Activated T-cell treated with anti-CD3 and anti-CD28 coated beads, Interleukin-2, amount 50 U/mL, for 72 hours (primary cell): ENCODE measurements around the gene STARD5. TPM values are rescaled to one million over a fixed set of nuclear protein-coding genes. Genes with fewer than 3 reads are reported as not detected.

Experiments used
- ATAC-seq, 2 donors: fragments of 150-1000 bp; cut with Tn5 transposase; replicated peaks in 1 of 2; 2 replicates each; pipeline ENCODE4 v1.10.0; 2021; ENCODE audit warnings: moderate library complexity in 2 of 2, mild to moderate bottlenecking in 1 of 2
- DNase-seq, 2 donors: peaks; one replicate each; pipeline ENCODE4 v3.0.0; 2021 to 2022; ENCODE audit warnings: mixed read lengths in 1 of 2
- H3K27ac Mint-ChIP-seq: one replicate; pipeline ENCODE4 v1.8.0; 2022; ENCODE audit warnings: mild to moderate bottlenecking, moderate library complexity, mixed read lengths
- H3K27me3 Mint-ChIP-seq: one replicate; pipeline ENCODE4 v1.8.0; 2022; ENCODE audit warnings: low read depth, mixed read lengths
- H3K36me3 Mint-ChIP-seq, 2 donors: one replicate each; pipeline ENCODE4 v1.8.0; 2022; ENCODE audit warnings: mixed read lengths in 2 of 2, mild to moderate bottlenecking in 1 of 2; ENCODE audit not compliant: insufficient read depth in 2 of 2
- H3K4me1 Mint-ChIP-seq: one replicate; pipeline ENCODE4 v1.8.0; 2022; ENCODE audit warnings: low read depth, mixed read lengths
- H3K4me3 Mint-ChIP-seq, 2 donors: one replicate each; pipeline ENCODE4 v1.8.0; 2022; ENCODE audit warnings: mild to moderate bottlenecking in 2 of 2, mixed read lengths in 2 of 2, moderate library complexity in 2 of 2
- H3K9me3 Mint-ChIP-seq, 2 donors: one replicate each; pipeline ENCODE4 v1.8.0; 2022; ENCODE audit warnings: mixed read lengths in 2 of 2
- total RNA-seq, 2 donors: library from RNA; stranded (reverse); gene quantifications; one replicate each; pipeline ENCODE4 v1.2.3, GENCODE V29; 2022

The STARD5 gene
- total RNA-seq, 2 donors from 2014 or later = 9.0 to 10.3 TPM

DNA sequence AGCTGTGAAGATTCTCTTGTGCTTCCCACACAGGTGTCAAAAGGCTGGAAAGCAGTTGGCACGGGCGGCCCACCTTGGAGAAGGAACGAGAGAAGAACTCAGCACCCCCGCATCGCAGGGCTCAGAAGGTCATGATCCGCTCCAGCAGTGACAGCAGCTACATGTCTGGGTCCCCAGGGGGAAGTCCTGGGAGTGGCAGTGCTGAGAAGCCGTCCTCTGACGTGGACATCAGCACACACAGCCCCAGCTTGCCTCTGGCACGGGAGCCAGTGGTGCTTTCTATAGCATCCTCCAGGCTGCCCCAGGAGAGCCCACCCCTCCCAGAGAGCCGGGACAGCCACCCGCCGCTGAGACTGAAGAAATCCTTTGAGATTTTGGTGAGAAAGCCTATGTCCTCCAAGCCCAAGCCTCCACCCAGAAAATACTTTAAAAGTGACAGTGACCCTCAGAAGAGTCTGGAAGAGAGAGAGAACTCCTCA lies 31.4 kb downstream of the STARD5 start:
- DNase-seq (peak; percentile 65 to 68), ATAC-seq (peak; percentile 36 to 51)
- peaks cover 98% of the 10 kb centered on the region for H3K4me1 Mint-ChIP-seq
- H3K4me3 Mint-ChIP-seq = peak overlapping the region; percentile 96 to 98
- H3K36me3 Mint-ChIP-seq = peaks cover 1 to 4% of the 10 kb centered on the region in 2 donors
- no peaks in the 10 kb centered on the region for H3K27me3 Mint-ChIP-seq
- H3K9me3 Mint-ChIP-seq = peaks cover 0 to 4% of the 10 kb centered on the region in 2 donors
- H3K27ac Mint-ChIP-seq = peak overlapping the region; percentile 72

DNA sequence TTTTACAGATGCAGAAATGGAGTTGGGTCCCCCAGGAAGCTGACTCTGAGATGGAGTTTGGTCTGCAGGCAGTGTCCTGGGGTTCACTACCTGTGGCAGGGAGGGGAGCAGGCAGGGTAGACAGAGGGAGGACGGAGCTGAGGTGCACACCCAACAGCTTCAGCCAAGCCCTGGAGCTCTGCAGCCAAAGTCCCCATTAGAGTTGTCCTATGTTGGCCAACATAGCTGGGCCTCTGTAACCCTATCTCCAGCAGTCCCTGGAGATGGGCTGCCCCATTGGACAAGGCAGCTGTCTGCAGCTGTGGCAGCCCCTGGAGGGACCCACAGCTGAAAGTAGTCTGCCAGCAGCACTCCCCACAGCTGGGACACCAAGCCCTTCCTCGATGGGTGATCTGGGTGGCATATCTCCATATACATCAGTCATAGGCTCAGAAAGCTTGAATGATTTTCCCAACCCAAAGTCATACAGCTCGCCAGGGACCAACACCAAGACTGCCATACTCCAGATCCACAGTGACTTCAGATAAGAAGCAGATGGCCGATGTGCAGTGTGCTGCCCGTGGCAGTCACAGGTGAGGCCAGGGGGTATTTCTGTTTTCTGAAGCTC lies 31.9 kb downstream of the STARD5 start:
- peak overlapping the region; percentile 96 to 98 for H3K4me3 Mint-ChIP-seq
- ATAC-seq = no peak
- peaks cover 2 to 3% of the 10 kb centered on the region in 2 donors for H3K36me3 Mint-ChIP-seq
- H3K27ac Mint-ChIP-seq = peak overlapping the region; percentile 72
- no peaks in the 10 kb centered on the region for H3K27me3 Mint-ChIP-seq
- peaks cover 98% of the 10 kb centered on the region for H3K4me1 Mint-ChIP-seq
- peaks cover under 1 to 4% of the 10 kb centered on the region in 2 donors for H3K9me3 Mint-ChIP-seq
- DNase-seq = no peak

DNA sequence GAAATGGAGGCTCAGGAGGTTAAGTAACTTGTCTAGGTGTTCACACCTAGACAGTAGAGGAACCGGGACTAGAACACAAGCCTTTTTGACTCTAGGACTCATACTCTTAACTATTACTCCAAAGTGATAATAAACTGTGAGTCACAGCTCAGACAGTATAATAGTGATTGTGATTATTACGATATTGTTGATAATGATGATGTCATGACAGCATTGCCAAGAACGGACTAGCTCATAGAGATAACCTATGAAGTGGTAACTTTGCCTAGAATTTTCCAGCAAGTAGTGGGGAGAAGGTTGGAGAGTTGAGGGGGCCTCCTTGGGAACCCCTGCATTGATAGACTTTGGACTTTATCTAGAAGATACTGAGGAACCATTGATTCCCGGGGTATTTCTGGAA lies 34.0 kb downstream of the STARD5 start:
- DNase-seq (no peak), ATAC-seq (no peak)
- Mint-ChIP-seq H3K4me3 (peak overlapping the region in 1 of 2 donors; percentile 39), H3K27ac (no peak overlapping the region), H3K27me3 (no peaks in the 10 kb centered on the region), H3K4me1 (peaks cover 98% of the 10 kb centered on the region), H3K9me3 (peaks cover 3 to 4% of the 10 kb centered on the region in 2 donors), H3K36me3 (peaks cover 3 to 6% of the 10 kb centered on the region in 2 donors)

DNA sequence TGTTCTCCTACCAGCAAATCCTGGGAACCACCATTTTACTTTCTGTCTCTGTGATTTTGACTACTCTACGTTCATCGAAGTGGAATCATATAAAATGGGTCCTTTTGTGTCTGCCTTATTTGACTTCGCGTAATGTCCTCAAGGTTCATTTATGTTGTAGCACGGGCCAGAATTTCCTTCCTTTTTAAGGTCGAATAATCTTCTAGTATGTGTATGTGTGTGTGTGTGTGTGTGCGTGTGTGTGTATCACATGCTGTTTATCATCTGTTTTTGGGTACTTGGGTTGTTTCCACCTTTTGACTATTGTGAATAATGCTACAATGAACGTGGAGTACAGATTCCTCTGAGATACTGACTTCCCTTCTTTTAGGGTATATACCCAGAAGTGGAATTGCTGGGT lies 35.3 kb downstream of the STARD5 start:
- H3K4me3 Mint-ChIP-seq = peak overlapping the region in 1 of 2 donors; percentile 8
- peaks cover 87% of the 10 kb centered on the region for H3K4me1 Mint-ChIP-seq
- no peak overlapping the region for H3K27ac Mint-ChIP-seq

DNA sequence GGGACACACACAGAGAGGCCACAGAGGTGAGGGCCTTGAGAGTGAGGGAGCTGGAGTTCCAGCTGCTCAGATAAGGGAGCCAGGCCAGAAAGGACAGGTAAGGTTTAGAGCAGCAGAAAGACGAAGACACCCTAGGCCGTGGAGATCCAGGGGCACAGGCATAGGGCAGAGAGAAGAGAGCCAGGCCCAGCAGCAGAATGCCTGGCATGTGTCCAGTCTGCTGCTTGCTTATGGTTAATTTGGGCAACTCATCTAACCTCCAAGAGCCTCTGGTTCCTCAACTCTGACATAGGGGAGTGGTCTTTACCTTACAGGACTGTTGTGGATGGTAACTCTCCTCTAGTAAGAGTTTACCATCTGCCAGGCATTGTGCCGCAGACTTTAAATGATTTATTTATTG lies 35.9 kb downstream of the STARD5 start:
- DNase-seq (no peak), ATAC-seq (no peak)
- Mint-ChIP-seq H3K4me1 (peaks cover 82% of the 10 kb centered on the region), H3K4me3 (no peak overlapping the region), H3K36me3 (peaks cover 3 to 6% of the 10 kb centered on the region in 2 donors), H3K9me3 (peaks cover 3 to 4% of the 10 kb centered on the region in 2 donors), H3K27me3 (no peaks in the 10 kb centered on the region), H3K27ac (no peak overlapping the region)

More for the DNA sequence above, 35.3 kb downstream of the STARD5 start:
- ATAC-seq (no peak), DNase-seq (no peak)
- Mint-ChIP-seq H3K9me3 (peaks cover 3 to 4% of the 10 kb centered on the region in 2 donors), H3K27me3 (no peaks in the 10 kb centered on the region), H3K36me3 (peaks cover 3 to 6% of the 10 kb centered on the region in 2 donors)

DNA sequence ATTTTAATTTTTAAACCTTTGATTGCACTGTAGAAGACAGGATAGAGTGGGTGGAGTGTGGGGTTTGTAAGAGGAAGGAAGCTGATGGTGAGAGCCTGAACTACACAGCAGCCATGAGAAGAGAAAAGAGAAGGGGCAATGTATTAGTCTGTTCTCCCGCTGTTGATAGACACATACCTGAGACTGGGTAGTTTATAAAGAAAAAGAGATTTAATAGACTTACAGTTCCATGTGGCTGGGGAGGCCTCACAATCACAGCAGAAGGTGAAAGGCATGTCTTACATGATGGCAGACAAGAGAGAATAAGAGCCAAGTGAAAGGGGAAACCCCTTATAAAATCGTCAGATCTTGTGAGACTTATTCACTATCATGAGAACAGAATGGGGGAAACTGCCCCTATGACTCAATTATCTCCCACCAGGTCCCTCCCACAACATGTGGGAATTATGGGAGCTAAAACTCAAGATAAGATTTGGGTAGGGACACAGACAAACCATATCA lies 37.3 kb downstream of the STARD5 start:
- Mint-ChIP-seq H3K36me3 (peaks cover 3 to 6% of the 10 kb centered on the region in 2 donors), H3K27me3 (no peaks in the 10 kb centered on the region), H3K9me3 (peaks cover 3 to 4% of the 10 kb centered on the region in 2 donors), H3K4me1 (peaks cover 73% of the 10 kb centered on the region), H3K27ac (peak overlapping the region; percentile 93), H3K4me3 (peak overlapping the region; percentile 76 to 82)
- ATAC-seq = peak; percentile 85 to 89
- DNase-seq = no peak

DNA sequence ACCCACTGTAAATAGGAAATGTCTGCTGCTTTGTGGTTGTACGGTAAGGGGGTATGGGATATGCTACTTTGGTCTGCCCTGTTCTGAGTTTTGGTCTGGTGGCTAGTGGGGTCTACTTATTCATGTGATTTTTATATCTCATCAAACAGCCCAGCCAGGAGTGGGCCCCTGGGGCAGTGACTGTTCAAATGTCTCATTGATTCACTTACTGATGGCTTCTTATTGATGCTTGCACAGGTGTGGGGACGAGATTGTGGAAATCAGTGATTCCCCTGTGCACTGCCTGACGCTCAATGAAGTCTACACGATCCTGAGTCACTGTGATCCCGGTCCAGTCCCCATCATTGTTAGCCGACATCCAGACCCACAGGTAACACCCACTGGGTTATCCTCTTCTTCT lies 38.5 kb downstream of the STARD5 start:
- Mint-ChIP-seq H3K4me1 (peaks cover 75% of the 10 kb centered on the region), H3K4me3 (peak overlapping the region; percentile 76 to 82), H3K36me3 (peaks cover 3 to 6% of the 10 kb centered on the region in 2 donors), H3K27me3 (no peaks in the 10 kb centered on the region), H3K9me3 (peaks cover 3 to 4% of the 10 kb centered on the region in 2 donors), H3K27ac (peak overlapping the region; percentile 93)
- DNase-seq (no peak), ATAC-seq (no peak)

DNA sequence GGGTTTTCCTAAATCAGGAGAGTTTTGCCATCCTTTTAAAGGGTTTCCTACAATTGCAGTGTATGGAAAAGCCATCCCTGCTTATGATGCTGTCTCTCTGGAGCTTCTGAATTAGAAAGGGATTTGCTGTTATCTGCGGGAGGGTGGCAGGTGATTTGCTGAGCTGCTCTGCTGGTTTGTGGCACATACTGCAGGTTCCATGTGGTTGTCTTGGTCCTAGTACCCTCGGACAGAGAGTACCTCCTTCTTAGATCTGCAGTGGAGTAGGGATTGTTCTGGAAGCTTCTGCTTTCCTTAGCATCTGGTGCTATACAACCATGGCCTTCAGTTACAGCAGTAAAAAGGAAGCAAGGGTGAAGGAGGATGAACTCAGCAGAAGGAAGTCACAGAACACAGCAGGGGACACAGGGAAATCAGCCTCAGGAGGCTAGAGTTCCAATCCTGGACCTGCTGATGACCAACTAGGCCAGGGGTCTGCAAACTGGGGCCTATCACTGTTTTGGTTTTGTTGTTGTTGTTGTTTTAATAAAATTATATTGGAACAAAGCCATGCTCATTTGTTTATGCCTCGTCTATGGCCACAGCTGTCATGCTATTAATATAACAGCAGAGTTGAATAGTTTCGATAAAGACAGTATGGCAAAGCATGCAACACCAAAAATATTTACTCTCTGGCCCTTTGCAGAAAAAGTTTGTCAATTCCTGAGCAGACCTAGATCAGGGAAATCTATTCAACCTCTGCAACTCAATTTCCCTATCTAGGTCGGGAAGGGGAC lies 39.5 kb downstream of the STARD5 start:
- Mint-ChIP-seq H3K27ac (no peak overlapping the region), H3K4me1 (peaks cover 75% of the 10 kb centered on the region), H3K36me3 (peaks cover 3 to 6% of the 10 kb centered on the region in 2 donors), H3K4me3 (peak overlapping the region in 1 of 2 donors; percentile 22), H3K9me3 (peaks cover 3 to 4% of the 10 kb centered on the region in 2 donors), H3K27me3 (no peaks in the 10 kb centered on the region)
- ATAC-seq (no peak), DNase-seq (no peak)

DNA sequence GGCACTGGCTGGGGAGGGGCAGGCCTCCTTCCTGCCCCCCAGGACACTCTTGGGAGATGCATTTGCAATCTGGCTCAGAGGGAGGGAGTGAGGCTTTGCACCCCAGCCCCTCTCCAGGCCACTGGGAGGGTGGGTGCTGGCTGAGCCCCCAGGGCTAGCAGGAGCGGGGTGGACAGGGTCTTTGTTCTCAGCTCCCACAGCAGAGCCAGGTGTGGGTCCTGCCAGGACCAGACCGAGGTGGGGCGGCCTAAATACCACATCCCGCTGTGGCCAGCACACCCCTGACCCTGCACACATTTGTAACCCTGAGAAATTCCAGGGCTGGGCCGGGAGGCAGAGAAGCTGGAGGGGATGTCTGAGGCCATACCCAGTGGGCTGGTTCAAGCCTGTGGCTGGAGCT lies 41.0 kb downstream of the STARD5 start:
- H3K4me3 Mint-ChIP-seq = no peak overlapping the region
- no peak for DNase-seq
- peaks cover 8 to 10% of the 10 kb centered on the region in 2 donors for H3K36me3 Mint-ChIP-seq
- peaks cover 5% of the 10 kb centered on the region in 2 donors for H3K9me3 Mint-ChIP-seq
- H3K4me1 Mint-ChIP-seq = peaks cover 61% of the 10 kb centered on the region
- H3K27me3 Mint-ChIP-seq = no peaks in the 10 kb centered on the region
- no peak overlapping the region for H3K27ac Mint-ChIP-seq
- ATAC-seq = no peak

DNA sequence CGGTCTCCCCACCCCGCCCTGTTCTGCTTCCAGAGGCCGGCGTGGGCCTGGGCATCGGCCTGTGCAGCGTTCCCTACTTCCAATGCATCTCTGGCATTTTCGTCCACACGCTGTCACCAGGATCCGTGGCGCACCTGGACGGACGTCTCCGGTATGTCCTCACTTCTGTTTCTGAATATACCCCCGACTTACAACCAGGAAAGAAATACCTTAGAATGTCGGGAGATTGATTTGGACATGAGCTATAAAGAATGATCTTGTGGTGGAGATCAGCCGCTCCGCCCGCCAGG lies 41.4 kb downstream of the STARD5 start:
- peaks cover 5% of the 10 kb centered on the region in 2 donors for H3K9me3 Mint-ChIP-seq
- no peaks in the 10 kb centered on the region for H3K27me3 Mint-ChIP-seq
- no peak overlapping the region for H3K27ac Mint-ChIP-seq
- no peak for DNase-seq
- no peak overlapping the region for H3K4me3 Mint-ChIP-seq
- peaks cover 58% of the 10 kb centered on the region for H3K4me1 Mint-ChIP-seq
- ATAC-seq = no peak
- peaks cover 9 to 11% of the 10 kb centered on the region in 2 donors for H3K36me3 Mint-ChIP-seq

DNA sequence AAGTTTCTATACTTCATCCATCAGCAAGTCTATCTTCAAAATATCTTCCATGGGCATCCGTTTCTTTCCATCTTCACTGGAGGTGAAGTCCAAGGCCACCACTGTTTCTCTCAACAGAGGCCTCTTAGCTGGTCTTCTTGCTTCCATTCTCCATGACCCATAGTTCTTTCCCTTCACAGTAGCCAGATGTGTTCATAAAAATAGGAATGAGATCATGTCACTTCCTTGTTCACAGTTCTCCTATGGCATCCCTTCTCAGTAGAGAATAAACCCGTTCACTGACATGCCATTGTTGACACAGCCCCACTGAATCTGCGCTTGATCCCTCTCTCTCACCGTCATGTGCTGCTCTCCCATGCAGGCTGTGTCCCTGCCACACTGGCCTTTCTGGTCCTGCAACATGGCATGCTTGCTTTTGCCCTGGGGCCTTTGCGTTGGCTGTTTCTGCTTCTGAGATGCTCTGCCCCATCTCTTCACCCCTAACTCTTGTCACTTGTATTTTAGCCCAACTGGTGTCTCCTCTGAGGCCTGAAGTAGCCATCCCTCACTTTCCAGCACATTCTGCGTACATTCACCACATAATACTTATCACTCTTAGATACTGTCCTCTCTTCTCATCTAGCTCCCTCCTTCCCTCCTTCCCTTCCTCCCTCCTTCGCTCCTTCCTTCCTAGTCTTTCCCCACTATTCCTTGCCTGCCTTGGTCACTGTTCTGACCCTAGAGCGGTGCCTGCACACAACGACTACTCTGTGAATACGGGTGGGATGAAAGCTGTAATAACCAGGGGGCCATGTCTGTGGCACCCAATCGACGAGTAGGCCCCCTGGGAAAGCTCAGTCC lies 42.0 kb downstream of the STARD5 start:
- H3K4me1 Mint-ChIP-seq = peaks cover 52% of the 10 kb centered on the region
- no peaks in the 10 kb centered on the region for H3K27me3 Mint-ChIP-seq
- DNase-seq (no peak), ATAC-seq (no peak)
- peaks cover 5 to 6% of the 10 kb centered on the region in 2 donors for H3K9me3 Mint-ChIP-seq
- peaks cover 11 to 15% of the 10 kb centered on the region in 2 donors for H3K36me3 Mint-ChIP-seq
- no peak overlapping the region for H3K27ac Mint-ChIP-seq
- peak overlapping the region in 1 of 2 donors; percentile 47 for H3K4me3 Mint-ChIP-seq

DNA sequence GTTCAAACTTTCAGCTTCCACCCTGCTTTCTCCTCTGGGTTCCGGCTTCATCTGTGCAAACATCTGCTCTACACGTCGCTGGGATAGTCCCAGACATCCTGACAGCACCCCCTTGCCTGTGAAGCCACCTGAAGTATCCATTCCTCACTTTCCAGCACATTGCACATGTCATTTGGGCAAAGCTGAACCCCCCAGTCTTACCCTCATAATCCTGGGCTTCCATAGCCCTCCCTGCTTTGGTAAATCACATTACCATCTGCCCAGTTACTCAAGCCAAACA lies 42.5 kb downstream of the STARD5 start:
- H3K36me3 Mint-ChIP-seq = peaks cover 11 to 18% of the 10 kb centered on the region in 2 donors
- peaks cover 48% of the 10 kb centered on the region for H3K4me1 Mint-ChIP-seq
- no peaks in the 10 kb centered on the region for H3K27me3 Mint-ChIP-seq
- peaks cover 6 to 7% of the 10 kb centered on the region in 2 donors for H3K9me3 Mint-ChIP-seq
- H3K27ac Mint-ChIP-seq = no peak overlapping the region
- DNase-seq = no peak
- peak overlapping the region in 1 of 2 donors; percentile 47 for H3K4me3 Mint-ChIP-seq
- ATAC-seq = no peak
